ENCODE measurements around the gene SLC26A8.
"Not testable (repeated sequence)": the region's sequence is repeated elsewhere in the genome, so short reads cannot be mapped to it uniquely, and the experiment has no call there.

The SLC26A8 gene

DNA sequence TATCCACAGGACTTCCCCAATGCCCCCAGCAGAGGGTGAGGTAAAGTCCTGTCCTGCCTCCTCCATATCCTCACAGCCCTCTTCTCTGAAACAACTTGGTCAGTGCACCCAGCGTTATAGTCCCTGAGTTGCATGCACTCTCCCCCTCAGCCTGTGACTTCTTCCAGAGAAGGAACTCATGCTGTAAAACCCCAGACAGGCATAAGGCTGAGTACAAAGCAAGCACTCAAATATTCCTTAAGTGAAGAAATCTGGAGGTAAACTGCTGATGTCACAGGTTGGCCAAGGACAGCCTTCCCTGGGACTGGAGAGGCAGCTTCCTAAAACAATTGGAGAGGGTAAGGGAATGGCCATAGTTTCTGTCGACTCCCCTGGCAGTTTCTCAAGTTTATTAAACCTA lies 90.6 kb downstream of the SLC26A8 start:
- H3K79me2 ChIP-seq (ENCODE audit: control insufficient read depth, insufficient read depth, low read length, unreplicated experiment) = no peaks in the 10 kb centered on the region
- no peaks in the 10 kb centered on the region for H3K27me3 ChIP-seq (ENCODE audit: insufficient read depth, low read length)
- no peaks in the 10 kb centered on the region for H3K36me3 ChIP-seq (ENCODE audit: insufficient read depth, low read length)
- no peak overlapping the region for H3K4me3 ChIP-seq (ENCODE audit: low read depth, low read length)
- no peak overlapping the region for H3K27ac ChIP-seq (ENCODE audit: low read depth, low read length)
- H2AFZ ChIP-seq (ENCODE audit: low read length, unreplicated experiment) = no peak overlapping the region
- H3K4me1 ChIP-seq (ENCODE audit: control insufficient read depth, insufficient read depth, low read length, unreplicated experiment) = no peaks in the 10 kb centered on the region

DNA sequence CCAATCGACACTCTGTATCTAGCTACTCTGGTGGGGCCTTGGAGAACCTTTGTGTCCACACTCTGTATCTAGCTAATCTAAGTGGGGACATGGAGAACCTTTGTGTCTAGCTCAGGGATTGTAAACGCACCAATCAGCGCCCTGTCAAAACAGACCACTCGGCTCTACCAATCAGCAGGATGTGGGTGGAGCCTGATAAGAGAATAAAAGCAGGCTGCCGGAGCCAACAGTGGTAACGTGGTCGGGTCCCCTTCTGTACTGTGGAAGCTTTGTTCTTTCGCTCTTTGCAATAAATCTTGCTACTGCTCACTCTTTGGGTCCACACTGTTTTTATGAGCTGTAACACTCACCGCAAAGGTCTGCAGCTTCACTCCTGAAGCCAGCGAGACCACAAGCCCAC lies 92.6 kb downstream of the SLC26A8 start:
- not testable (repeated sequence) for H3K36me3 ChIP-seq (ENCODE audit: insufficient read depth, low read length); H3K27ac ChIP-seq (ENCODE audit: low read depth, low read length); H3K4me1 ChIP-seq (ENCODE audit: control insufficient read depth, insufficient read depth, low read length, unreplicated experiment); H3K4me3 ChIP-seq (ENCODE audit: low read depth, low read length); H3K79me2 ChIP-seq (ENCODE audit: control insufficient read depth, insufficient read depth, low read length, unreplicated experiment); H2AFZ ChIP-seq (ENCODE audit: low read length, unreplicated experiment); H3K27me3 ChIP-seq (ENCODE audit: insufficient read depth, low read length)

- H3K27me3 ChIP-seq (ENCODE audit: insufficient read depth, low read length) = no peaks in the 10 kb centered on the region
- no peak overlapping the region for H2AFZ ChIP-seq (ENCODE audit: low read length, unreplicated experiment)
- H3K4me1 ChIP-seq (ENCODE audit: control insufficient read depth, insufficient read depth, low read length, unreplicated experiment) = no peaks in the 10 kb centered on the region
- no peak overlapping the region for H3K27ac ChIP-seq (ENCODE audit: low read depth, low read length)
- H3K79me2 ChIP-seq (ENCODE audit: control insufficient read depth, insufficient read depth, low read length, unreplicated experiment) = no peaks in the 10 kb centered on the region
- H3K36me3 ChIP-seq (ENCODE audit: insufficient read depth, low read length) = no peaks in the 10 kb centered on the region
- H3K4me3 ChIP-seq (ENCODE audit: low read depth, low read length) = no peak overlapping the region
These were observed 93.3 kb downstream of the SLC26A8 start for GRCh38 chr6:35931120-35931561.

DNA sequence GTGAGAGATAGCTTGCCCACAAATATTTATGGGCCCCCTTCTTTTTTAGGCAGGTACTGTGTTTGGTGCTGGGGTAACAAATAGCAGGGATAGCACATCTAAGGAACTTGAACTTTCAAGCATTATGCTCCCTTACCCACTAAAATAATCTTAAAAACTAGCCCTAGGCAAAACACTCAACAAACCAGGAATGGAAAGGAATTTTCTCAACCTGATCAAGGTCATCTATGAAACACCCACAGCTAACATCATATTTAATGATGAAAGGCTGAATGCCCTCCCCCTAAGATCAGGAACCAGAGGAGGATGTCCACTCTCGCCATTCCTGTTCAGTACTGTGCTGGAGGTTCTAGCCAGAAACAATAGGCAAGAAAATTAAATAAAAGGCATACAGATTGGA lies 94.8 kb downstream of the SLC26A8 start:
- H3K36me3 ChIP-seq (ENCODE audit: insufficient read depth, low read length) = no peaks in the 10 kb centered on the region
- H3K27me3 ChIP-seq (ENCODE audit: insufficient read depth, low read length) = no peaks in the 10 kb centered on the region
- no peak overlapping the region for H2AFZ ChIP-seq (ENCODE audit: low read length, unreplicated experiment)
- H3K79me2 ChIP-seq (ENCODE audit: control insufficient read depth, insufficient read depth, low read length, unreplicated experiment) = no peaks in the 10 kb centered on the region
- H3K4me1 ChIP-seq (ENCODE audit: control insufficient read depth, insufficient read depth, low read length, unreplicated experiment) = no peaks in the 10 kb centered on the region
- H3K27ac ChIP-seq (ENCODE audit: low read depth, low read length) = no peak overlapping the region
- H3K4me3 ChIP-seq (ENCODE audit: low read depth, low read length) = no peak overlapping the region

- Histone ChIP-seq H3K36me3 (ENCODE audit: insufficient read depth, low read length) (no peaks in the 10 kb centered on the region), H3K4me1 (ENCODE audit: control insufficient read depth, insufficient read depth, low read length, unreplicated experiment) (peaks cover 3% of the 10 kb centered on the region), H2AFZ (ENCODE audit: low read length, unreplicated experiment) (no peak overlapping the region), H3K79me2 (ENCODE audit: control insufficient read depth, insufficient read depth, low read length, unreplicated experiment) (no peaks in the 10 kb centered on the region), H3K4me3 (ENCODE audit: low read depth, low read length) (no peak overlapping the region), H3K27me3 (ENCODE audit: insufficient read depth, low read length) (no peaks in the 10 kb centered on the region), H3K27ac (ENCODE audit: low read depth, low read length) (no peak overlapping the region)
These were observed 97.8 kb downstream of the SLC26A8 start for GRCh38 chr6:35926509-35927215.

DNA sequence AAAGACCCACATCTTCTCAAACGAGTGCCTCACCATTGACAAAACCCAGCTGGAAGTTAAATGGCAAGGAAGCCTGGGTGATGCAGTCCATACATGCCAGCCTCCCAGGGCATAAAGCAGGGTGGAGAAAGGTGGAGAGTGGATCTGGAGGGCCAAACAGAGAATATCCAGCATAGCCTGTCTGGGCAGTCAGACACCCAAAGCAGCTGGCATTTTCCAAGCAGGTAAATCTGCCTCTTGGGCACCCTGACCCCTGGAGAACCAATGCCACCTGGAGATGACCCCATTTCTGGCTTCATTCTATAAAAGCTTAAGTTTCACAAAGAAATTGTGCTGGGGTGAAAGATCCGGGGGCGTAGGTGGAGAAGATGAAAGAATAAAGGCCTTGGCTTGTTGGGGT lies 98.5 kb downstream of the SLC26A8 start:
- H3K27ac ChIP-seq (ENCODE audit: low read depth, low read length) = no peak overlapping the region
- peaks cover 3% of the 10 kb centered on the region for H3K4me1 ChIP-seq (ENCODE audit: control insufficient read depth, insufficient read depth, low read length, unreplicated experiment)
- H3K4me3 ChIP-seq (ENCODE audit: low read depth, low read length) = no peak overlapping the region
- no peaks in the 10 kb centered on the region for H3K27me3 ChIP-seq (ENCODE audit: insufficient read depth, low read length)
- no peaks in the 10 kb centered on the region for H3K36me3 ChIP-seq (ENCODE audit: insufficient read depth, low read length)
- peaks cover 5% of the 10 kb centered on the region for H3K79me2 ChIP-seq (ENCODE audit: control insufficient read depth, insufficient read depth, low read length, unreplicated experiment)
- H2AFZ ChIP-seq (ENCODE audit: low read length, unreplicated experiment) = no peak overlapping the region

DNA sequence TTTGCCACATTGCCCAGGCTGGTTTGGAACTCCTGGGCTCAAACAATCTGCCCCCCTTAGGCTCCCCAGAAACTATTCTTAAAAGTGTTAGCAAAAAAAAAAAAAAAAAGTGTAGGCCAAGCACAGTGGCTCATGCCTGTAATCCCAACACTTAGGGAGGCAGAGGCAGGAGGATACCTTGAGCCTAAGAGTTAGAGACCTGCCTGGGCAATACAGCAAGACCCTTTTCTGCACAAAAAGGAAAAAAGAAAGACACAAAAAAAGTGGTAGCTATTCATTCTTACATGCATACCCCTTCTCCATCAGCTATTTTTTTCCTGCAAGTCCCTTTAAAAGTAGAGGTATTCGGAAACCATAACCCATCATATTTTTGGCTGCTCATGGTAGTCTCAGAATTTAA lies 100.3 kb downstream of the SLC26A8 start:
- Histone ChIP-seq H3K4me1 (ENCODE audit: control insufficient read depth, insufficient read depth, low read length, unreplicated experiment) (peaks cover 3% of the 10 kb centered on the region), H3K4me3 (ENCODE audit: low read depth, low read length) (no peak overlapping the region), H2AFZ (ENCODE audit: low read length, unreplicated experiment) (no peak overlapping the region), H3K36me3 (ENCODE audit: insufficient read depth, low read length) (no peaks in the 10 kb centered on the region), H3K27me3 (ENCODE audit: insufficient read depth, low read length) (no peaks in the 10 kb centered on the region), H3K27ac (ENCODE audit: low read depth, low read length) (no peak overlapping the region), H3K79me2 (ENCODE audit: control insufficient read depth, insufficient read depth, low read length, unreplicated experiment) (peaks cover 22% of the 10 kb centered on the region)

DNA sequence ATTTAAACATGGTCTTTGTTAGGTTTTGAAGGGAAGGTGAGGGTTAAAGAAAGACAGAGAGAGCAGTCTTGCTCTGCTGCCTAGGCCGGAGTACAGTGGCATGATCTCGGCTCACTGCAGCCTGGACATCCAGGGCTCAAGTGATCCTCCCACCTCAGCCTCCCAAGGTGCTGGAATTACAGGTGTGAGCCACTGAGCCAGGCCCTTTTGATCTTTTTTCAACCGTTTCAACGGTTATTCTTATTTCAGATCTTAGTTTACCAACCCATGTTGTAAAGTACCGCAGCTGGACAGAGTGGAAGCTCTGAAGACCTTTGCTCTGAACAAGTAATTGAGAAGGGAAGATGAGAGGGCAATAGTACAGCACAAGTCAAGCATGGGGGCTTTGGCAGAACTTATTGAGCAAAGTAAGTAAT lies 102.3 kb downstream of the SLC26A8 start:
- peaks cover 42% of the 10 kb centered on the region for H3K79me2 ChIP-seq (ENCODE audit: control insufficient read depth, insufficient read depth, low read length, unreplicated experiment)
- 0 out of 2 replicates have a peak overlapping the region, but pooled peaks have one; percentile 100 for H3K4me3 ChIP-seq (ENCODE audit: low read depth, low read length)
- no peaks in the 10 kb centered on the region for H3K36me3 ChIP-seq (ENCODE audit: insufficient read depth, low read length)
- H3K4me1 ChIP-seq (ENCODE audit: control insufficient read depth, insufficient read depth, low read length, unreplicated experiment) = peaks cover 19% of the 10 kb centered on the region
- no peak overlapping the region for H3K27ac ChIP-seq (ENCODE audit: low read depth, low read length)
- H3K27me3 ChIP-seq (ENCODE audit: insufficient read depth, low read length) = no peaks in the 10 kb centered on the region
- H2AFZ ChIP-seq (ENCODE audit: low read length, unreplicated experiment) = peak overlapping the region; percentile 95

- no peaks in the 10 kb centered on the region for H3K27me3 ChIP-seq (ENCODE audit: insufficient read depth, low read length)
- H2AFZ ChIP-seq (ENCODE audit: low read length, unreplicated experiment) = peak within 1 kb of the TSS; percentile 95
- peak within 1 kb of the TSS; percentile 100 for H3K4me3 ChIP-seq (ENCODE audit: low read depth, low read length)
- H3K79me2 ChIP-seq (ENCODE audit: control insufficient read depth, insufficient read depth, low read length, unreplicated experiment) = peaks cover 52% of the 10 kb centered on the region
- H3K36me3 ChIP-seq (ENCODE audit: insufficient read depth, low read length) = no peaks in the 10 kb centered on the region; the same call in 1 of the 2 replicates
- H3K27ac ChIP-seq (ENCODE audit: low read depth, low read length) = peak within 1 kb of the TSS; percentile 70
- H3K4me1 ChIP-seq (ENCODE audit: control insufficient read depth, insufficient read depth, low read length, unreplicated experiment) = peaks cover 22% of the 10 kb centered on the region
These were observed 103.4 kb downstream of the SLC26A8 start, which contains the start of gene SRPK1 for GRCh38 chr6:35920793-35921732. Gene SRPK1 (minus strand): TSS chr6:35921098. CDS start chr6:35921056, 42 bp downstream.

DNA sequence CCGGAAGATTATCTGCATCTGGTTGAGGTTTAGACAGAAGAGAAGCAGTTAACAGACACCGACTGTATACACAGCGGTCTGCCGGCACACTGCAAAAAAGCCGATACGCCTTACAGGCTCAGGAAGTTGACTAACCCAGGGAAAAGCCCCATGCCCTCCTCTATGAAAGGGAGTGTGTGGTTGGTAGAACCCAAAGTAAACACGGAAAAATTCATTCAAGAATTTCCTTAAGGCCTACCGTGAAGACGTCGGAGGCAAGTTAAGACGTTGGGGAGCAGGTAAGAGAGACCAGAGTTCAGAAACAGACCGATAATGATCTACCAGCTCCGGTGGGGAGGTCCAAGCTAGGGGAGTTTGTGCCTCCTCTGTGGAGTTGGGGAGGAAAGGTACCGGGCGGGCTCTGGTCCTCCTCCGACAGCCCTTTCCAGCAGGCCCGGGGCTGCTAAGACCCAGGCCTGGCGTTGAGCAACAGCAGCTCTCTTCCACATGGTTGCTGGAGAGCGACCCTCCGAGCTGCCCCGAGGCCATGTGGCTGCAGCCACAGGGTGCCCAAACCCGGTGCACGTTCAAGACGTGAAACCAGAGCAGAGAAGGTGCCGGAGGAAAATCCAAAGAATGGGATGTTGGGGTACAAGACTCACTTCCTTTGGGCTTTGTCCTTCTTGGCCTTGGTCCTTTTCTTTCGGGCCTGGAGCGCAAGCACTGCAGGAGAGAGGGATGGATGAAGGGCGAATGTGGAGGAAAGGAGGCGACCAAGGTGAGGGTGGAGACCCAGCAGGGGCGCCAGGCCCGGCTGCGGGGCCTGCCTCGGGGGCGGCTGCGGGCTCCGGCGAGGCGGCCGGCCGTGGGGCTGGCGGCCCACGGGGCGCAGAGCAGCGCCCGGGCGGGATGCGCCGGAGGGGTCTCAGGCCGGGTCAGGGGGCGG lies 104.4 kb downstream of the SLC26A8 start:
- Histone ChIP-seq H3K4me3 (ENCODE audit: low read depth, low read length) (peak overlapping the region; percentile 100), H3K27me3 (ENCODE audit: insufficient read depth, low read length) (no peaks in the 10 kb centered on the region), H3K4me1 (ENCODE audit: control insufficient read depth, insufficient read depth, low read length, unreplicated experiment) (peaks cover 22% of the 10 kb centered on the region), H2AFZ (ENCODE audit: low read length, unreplicated experiment) (peak overlapping the region; percentile 84), H3K79me2 (ENCODE audit: control insufficient read depth, insufficient read depth, low read length, unreplicated experiment) (peaks cover 59% of the 10 kb centered on the region), H3K27ac (ENCODE audit: low read depth, low read length) (peak overlapping the region; percentile 70), H3K36me3 (ENCODE audit: insufficient read depth, low read length) (no peaks in the 10 kb centered on the region; the same call in 1 of the 2 replicates)
